Measurements from ENCODE around the gene OTULINL.

Gene OTULINL

GRCh38 chr5:14600846-14601245 is 19.3 kb downstream of the OTULINL start:
- no peak for DNase-seq (ENCODE audit: low spot score)

DNA sequence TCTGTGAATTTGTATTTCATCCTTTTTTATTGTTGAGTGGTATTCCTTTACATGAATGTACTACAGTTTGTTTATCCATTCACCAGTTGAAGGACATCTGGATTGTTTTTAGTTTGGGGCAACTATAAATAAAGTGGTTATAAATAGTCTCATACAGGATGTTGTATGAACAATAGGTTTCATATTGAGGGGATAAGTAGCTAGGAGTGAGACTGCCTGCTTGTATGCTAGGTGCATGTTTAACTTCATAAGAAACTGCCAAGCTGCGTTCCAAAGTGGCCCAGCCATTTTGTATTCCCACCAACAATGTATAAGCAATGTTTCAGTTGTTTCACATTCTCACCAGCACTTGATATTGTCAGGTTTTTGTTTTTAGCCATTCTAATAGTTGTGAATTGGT is 21.5 kb downstream of the OTULINL start:
- no peak for DNase-seq (ENCODE audit: low spot score)

DNA sequence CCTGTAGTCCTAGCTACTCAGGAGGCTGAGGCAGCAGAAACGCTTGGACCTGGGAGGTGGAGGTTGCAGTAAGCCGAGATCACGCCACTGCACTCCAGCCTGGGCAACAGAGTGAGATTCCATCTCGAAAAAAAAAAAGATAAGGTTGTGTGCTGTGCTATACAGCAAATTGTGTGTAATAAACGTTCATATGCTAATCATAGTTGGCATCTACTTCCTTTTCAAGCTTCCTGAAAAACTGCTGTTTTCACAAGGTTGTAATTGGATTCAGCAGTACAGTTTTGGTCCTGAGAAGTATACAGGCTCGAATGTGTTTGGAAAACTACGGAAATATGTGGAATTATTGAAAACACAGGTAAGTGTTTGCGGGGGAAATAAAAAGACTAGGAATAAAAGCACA is 25.5 kb downstream of the OTULINL start:
- DNase-seq (ENCODE audit: low spot score), result no peak

- DNase-seq (ENCODE audit: low spot score), result no peak
Measured at GRCh38 chr5:14608169-14608568, 26.6 kb downstream of the OTULINL start.

DNA sequence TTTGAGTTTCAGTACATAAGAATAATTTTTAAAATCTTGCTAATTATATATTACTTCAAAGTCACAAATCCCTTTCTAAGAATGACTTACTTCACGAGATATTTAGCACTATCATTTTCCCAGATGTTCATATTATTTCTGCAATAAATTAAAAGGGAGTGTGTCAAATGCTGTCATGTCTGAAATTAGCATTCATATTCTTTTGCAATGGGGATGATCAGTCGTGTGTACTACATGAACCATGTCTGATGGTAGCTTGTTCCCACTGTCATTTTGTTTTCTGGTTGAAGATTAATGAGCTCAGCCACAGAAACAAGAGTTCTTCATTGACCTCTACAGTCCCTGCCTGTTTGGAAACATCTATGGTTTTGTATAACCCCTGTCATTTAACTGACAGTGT is 30.1 kb downstream of the OTULINL start:
- DNase-seq (ENCODE audit: low spot score), result no peak

DNA sequence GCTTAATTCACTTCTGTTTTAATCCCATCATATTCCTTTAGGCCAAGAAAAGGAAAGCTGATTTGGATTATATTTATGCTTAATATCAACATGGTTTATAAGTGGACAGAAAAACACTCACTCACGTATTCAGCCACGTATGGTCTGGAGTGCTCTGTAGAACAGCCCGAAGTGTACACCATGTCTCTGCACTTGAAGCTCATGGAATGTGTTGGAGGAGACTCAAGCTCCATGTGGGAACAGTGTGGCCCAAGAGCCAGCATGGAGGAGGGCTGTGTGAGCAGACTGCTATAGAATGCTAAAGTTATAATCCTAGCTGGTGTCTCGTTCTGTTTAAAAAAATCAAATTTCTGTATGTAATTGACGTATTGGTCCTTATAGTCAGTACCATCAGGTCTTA is 32.9 kb downstream of the OTULINL start:
- DNase-seq (ENCODE audit: low spot score), result no peak

DNA sequence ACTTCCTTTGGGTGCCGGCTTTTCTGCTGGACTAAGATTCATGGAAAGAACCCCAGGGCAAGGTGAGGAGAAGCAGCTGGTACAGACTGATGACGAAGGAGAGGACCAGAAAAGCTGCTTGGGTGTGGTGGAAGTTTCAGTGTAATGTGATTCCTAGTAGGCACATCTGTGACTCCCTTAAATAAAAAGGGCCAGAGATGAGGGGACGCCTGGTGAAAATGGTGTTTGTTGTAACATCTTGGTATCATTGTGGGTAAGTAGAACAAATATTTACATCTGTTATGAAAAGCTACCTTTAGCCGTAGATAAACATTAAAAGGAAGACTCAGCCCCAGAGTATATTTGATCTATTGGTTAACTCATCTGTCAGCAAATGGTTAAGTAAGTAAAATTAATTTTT is 33.8 kb downstream of the OTULINL start:
- no peak for DNase-seq (ENCODE audit: low spot score)

DNA sequence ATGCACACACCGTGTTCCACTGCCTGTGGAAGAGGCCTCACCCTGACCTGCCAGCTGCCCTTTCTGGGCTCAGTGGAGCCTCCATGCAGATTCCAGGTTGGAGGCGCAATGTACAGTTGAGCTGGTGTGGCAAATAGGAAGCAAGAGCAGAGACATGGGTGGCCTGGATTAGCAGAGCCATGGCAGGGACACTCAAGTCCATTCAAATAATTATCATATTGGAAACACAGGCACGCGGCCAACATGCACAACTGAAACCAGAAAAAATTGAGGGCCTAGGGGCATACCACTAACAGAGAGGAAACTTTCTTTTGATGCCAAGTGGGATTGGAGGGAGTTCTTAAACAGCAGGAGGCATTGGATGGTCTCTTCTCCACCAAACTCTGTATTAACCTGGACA is 35.8 kb downstream of the OTULINL start:
- no peak for DNase-seq (ENCODE audit: low spot score)

GRCh38 chr5:14627270-14627669 is 45.7 kb downstream of the OTULINL start:
- no peak for DNase-seq (ENCODE audit: low spot score)

GRCh38 chr5:14628346-14628745 is 46.8 kb downstream of the OTULINL start:
- DNase-seq (ENCODE audit: low spot score), result peak; percentile 9

DNA sequence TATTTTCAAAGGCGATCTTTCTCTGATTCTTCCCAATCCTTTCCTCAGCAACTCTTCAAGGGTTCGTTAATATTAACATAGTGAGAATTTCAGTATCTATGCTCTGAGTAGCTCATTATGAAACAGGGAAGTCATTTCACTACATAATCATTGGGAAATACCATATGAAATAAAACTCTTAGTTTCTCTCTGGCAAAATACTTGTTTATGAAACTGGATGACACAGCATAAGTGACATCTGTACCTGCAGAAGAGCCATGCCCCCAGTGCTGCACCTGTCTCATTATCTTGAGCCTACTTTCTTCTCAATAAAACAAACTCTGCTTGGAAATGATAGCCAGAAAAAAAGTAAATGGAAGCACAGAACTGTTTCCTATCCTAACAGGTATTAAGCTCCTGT is 49.1 kb downstream of the OTULINL start:
- no peak for DNase-seq (ENCODE audit: low spot score)

GRCh38 chr5:14635656-14636055 is 54.1 kb downstream of the OTULINL start:
- DNase-seq (ENCODE audit: low spot score), result no peak

GRCh38 chr5:14640765-14641164 is 59.2 kb downstream of the OTULINL start:
- DNase-seq (ENCODE audit: low spot score), result no peak

DNA sequence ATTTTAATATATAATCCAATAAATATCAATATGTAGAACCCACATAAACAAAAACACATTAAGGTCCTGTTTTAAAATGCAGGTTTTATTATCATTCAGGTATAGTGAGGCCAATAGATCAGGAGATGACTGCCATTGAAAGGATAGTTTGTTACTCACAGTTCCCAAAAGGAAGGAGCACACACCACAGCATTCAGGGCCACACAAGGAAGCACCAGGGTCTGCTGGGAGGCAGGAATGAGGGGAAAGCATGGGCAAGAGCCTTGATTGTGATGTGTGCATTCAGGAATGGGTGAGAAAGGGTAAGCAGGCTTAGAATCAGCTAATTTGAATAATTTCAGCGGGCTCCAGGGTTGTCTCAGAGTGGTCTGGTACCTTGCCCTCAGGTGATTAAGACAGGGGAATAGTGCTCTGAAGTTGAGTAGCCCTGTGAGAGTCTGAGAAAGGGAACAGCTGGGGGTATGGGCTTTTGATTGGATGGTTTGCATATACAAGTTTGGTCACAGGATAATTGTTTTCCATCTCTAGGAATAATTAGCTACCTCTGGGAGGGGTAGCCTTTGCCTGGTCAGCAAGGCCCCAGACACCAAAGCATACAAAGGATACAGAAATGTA is 63.1 kb downstream of the OTULINL start:
- DNase-seq (ENCODE audit: low spot score), result no peak

- DNase-seq (ENCODE audit: low spot score), result no peak
Measured at GRCh38 chr5:14650052-14650451, 68.5 kb downstream of the OTULINL start.

DNA sequence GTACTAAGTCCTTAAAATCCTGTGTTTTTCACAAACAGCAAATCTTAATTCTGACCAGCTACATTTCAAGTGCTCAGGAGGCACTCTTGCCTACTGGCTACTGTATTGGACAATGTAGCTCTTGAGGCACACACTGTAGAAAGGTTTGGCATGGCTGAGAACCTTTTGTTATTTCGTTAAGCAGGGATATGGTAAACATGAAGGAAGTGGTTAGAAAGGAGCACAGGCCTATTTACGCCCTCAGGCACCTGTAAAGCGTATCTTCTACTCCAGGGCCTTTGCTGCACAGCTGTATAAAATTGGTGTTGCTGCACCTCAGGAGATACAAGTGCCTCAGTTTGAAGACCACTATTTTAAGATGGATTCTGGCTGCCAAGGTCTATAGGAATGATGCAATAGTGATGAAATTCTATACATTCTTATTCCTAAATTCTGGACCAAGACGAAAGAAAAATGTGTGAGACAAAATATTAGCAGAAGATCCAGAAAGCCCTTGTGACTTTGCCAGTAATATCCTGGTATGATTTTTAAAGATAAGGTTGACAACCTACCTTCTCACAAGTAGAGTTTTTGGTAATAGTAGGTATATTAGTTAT is 73.7 kb downstream of the OTULINL start:
- no peak for DNase-seq (ENCODE audit: low spot score)

DNA sequence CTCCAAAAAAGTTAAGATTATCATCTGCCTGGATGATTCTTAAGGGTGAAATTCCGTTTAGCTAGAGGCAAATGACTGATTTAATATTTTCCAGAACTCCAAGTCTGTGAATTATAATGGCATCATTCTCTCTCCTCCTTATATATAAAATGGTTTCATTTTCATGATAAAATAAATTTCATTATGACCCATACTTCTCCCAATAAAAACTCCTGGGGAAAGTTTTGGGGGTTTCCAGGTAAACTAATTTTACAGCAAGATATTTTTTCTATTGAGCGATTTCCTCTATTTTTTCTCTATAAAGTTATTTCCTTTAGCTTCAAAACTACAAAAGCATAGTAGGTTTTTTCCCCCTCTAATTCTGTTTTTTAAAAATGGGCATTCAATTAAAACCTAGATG is 75.3 kb downstream of the OTULINL start:
- DNase-seq (ENCODE audit: low spot score), result no peak

GRCh38 chr5:14659821-14660607 is 78.4 kb downstream of the OTULINL start:
- no peak for DNase-seq (ENCODE audit: low spot score)

DNA sequence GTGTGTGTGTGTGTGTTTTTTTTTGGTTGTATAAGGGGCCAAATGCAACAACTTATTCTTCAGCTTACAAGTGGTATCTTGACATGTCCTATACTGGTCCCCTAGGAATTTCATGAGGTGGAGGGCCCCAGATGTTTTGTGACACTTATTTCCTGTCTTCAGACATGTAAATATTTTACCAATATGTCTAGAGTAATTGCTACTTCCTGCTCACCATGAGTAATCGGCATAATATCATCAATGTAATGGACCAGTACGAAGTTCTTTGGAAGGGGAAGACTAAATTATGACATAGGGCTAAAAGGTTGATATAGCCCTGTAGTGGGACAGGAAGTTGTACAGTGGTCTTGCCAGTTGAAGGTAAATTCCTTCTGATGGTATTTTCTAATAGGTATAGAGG is 79.2 kb downstream of the OTULINL start:
- DNase-seq (ENCODE audit: low spot score), result no peak

Measured in hematopoietic multipotent progenitor cell treated with erythropoietin and hydrocortisone succinate and interleukin-3 and kit ligand, for 15 days (in vitro differentiated cells).